HPDE6-E6E7 (cell line): ENCODE data around the gene TEAD1.

Experiments used
- DNase-seq: peaks from one replicate; pipeline ENCODE4 v3.0.0; 2011; ENCODE audit warnings: missing footprints; ENCODE audit errors: extremely low spot score

TEAD1 gene

GRCh38 chr11:12707500-12707880, 33.3 kb downstream of the TEAD1 start:
- no peak for DNase-seq

DNA sequence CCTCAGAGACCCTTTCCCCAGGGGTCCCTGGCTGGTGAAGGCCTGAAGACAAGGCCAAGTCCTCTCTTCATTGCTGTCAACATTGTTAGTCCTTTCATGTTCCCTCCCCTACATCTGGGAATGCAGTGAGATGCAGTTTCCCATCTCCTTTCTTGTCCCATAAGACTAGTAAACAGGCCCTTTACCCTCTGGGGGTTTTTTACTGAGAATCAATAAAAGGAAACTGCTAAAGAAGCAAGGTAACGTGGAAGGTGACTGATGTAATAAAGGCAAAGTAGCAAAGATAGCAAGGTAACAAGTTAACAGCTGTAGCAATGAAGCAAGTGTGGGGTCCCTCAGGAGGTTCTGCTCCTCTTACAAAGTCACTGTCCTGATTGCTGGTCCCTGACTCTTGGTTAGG, 37.3 kb downstream of the TEAD1 start:
- DNase-seq = no peak

DNA sequence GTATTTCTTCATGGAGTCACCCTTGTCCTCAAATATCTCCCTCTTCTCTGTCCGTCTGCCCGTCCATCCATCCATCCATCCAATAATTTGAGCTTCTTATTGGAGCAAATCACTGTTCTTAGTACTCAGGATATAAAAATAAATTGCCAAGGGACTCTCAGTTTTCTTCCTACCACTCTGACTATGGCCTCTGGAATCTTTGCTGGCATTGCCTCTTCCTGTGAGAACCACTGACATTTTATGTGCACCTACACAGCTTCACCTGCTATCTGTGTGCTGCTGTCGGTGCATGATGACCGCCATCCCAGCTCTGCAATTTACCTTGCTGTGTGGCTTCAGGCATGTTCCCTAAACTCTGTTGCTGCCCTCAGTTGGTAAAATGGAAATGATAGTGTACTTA, 37.9 kb downstream of the TEAD1 start:
- DNase-seq = no peak

DNA sequence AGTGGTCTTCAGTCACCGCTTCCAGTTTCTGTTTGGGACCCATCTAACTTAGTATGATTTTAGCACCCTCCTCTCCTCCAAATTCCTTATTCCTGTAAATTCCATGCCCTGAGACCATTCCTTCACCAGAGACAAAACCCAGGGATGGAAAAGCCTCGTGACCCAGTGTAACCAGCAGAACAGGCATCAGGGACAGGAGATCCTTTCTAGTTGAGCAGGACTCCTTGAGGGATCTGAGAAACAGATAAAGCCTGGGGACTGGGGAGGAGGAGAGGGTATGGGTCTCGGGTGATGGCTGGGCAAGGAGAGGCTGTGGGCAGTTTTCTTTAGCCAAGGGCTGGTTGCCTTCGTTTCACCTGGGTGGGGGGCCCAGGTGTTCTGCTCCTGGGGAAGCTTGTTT, 40.9 kb downstream of the TEAD1 start:
- DNase-seq = no peak

GRCh38 chr11:12715941-12716340, 41.7 kb downstream of the TEAD1 start:
- no peak for DNase-seq

- DNase-seq = no peak
These were observed 42.6 kb downstream of the TEAD1 start for GRCh38 chr11:12716816-12717215.

GRCh38 chr11:12717851-12718291, 43.6 kb downstream of the TEAD1 start:
- no peak for DNase-seq

GRCh38 chr11:12719221-12719620, 45.0 kb downstream of the TEAD1 start:
- no peak for DNase-seq

GRCh38 chr11:12721816-12722604, 47.8 kb downstream of the TEAD1 start:
- no peak for DNase-seq

DNA sequence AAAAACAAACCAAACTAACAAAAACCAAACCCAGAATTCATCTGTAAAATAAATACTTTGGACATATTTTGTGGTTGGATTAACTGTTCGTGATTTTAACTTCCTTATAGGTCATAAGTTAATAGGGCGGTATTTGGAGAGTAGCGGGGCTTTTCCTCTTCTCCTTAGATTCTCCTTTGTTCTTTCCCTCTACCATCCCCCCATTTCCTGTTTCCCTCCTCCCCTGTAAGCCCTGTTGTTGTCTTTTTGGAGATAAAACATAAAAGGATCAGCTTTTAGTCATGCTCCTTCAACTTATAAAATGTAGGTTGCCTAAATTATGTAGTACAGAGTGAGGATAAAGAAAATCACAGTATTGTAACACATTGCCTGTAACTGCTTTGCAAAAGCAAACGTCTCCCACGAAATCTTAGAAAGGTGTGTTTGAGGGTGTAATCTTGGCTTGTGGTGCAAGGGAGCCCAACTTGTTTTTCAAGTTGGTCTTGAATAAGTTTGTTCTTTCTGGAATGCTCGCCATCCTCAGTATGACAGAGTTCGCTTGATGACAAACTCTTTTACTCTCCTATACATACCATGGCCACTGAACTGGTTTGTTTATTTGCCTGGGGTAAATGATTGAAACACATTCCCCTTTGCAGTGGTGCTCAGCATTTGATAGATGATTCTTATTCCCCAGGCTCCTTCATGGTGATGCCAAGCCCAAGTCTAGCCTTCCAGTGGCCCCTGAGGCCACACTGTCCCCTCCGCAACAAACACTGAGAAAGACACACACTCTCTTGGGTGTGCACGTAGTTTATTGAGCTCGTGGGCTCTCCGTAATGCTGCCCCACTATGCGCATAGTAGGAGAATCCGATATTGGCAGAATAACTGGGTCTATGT, 49.4 kb downstream of the TEAD1 start:
- peak; percentile 72 for DNase-seq

DNA sequence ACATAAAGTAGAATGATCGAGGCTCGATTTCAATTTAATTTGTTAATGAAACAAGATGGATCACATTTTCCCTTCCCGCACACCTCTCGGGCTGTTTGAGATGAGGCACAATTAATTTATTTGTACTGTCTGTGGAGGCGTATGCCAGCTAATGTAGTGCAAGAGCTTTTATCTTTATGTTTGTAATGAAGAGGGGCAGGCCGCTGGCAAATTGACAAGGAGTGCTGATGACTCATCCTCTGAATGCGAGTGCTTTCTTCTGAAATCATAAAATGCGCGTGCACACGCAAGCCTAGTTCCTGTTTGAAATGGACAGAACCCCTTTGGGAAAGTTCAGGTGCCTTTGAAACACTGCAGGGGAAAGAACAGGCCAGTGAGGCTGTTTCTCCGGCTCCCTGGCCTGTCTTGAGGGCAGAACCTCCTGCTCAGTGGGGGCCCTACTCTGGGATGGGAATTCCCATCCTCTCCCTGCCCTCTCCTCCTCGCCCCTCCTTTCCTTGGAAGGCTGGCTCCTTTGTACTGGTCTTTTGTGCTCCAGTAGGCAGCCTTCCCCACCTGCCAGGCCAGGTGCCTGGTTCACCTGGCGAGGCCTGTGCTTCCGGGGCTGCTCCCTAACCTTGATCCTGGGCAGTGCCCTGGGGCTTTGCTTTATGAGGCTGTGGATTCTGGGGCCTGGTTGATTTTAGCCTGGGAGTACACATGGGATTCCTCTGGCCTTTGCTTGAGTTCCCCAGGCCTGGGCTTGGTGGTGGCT, 50.3 kb downstream of the TEAD1 start:
- DNase-seq = peak; percentile 70

- no peak for DNase-seq
These were observed 51.0 kb downstream of the TEAD1 start for GRCh38 chr11:12725055-12725862.

DNA sequence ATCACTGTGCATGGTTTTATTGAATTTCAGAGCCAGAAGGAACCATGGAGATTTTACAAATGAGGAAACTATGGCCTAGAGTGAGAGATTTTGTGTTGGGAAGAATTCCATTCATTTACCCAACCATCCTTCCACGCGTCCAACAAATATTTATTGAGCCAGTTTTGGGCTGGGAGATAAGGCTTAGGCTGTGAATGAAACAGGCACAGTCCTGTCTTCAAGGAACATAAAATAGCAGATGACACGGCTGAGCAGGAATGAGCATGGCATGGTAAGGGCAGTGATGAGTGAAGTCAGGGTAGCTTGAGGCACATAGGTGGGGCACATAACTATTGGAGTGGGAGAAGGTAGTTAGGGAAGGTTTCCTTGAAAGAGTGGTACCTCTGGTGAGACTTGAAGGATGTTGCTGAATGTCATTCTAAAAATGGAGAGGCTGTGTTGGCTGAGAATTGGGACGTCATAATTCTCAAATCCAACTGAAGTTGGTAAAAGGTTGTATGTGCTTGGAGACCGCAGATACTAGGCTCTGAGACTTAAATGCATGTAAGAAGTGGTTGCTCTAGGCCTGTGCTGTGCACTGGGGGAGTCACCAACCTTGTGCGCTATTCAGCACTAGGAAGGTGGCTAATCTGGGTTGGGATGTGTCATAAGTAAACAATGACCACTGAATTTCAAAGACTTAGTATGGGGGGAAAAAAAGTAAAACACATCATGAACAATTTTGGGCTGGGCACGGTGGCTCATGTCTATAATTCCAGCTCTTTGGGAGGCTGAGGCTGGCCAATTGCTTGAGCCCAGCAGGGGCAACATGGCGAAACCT, 51.9 kb downstream of the TEAD1 start:
- DNase-seq = no peak

GRCh38 chr11:12727563-12728211, 53.5 kb downstream of the TEAD1 start:
- DNase-seq = no peak

GRCh38 chr11:12728417-12728816, 54.2 kb downstream of the TEAD1 start:
- no peak for DNase-seq

GRCh38 chr11:12729941-12730340, 55.7 kb downstream of the TEAD1 start:
- no peak for DNase-seq

DNA sequence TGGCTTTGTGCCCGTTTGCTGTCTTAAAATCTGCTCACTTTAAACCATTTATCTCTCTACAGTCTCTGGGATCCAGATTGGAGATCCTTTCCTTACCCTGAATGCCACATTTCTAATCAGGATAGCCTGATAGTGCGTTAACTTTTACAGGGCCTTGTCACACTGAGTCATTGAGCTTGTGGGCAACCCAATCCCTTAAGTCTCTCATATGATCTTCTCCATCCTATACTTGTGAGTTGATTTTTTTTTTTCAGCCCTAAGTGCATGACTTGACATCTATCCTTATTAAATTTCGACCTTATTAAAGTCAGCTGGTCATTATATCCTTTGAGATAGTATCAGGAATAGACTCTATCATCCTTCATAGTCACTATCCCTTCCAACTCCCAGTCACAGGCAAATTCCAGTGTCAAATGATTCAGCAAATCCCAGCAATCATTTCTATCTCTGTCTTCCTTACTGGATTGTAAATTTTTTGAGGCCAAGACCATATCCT, 57.7 kb downstream of the TEAD1 start:
- DNase-seq = no peak

DNA sequence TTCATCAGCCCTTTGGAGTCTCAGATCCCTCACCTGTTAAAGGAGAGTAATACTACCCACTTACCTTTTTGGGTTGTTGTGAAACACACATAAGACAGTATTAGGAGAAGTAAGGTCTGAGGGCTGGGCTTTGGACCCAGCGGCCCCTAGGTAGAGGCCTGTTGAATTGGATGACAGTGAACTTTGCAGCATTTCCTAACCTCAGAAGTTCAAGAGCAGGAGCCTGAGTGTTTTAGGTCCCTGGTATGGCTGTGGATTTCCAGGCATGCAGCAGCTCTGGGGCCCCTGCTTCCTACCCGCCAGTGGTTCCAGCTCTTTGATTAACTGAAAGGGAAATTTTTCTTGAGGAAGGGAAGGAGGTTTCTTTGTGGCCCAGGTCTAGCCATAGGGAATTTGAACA, 58.9 kb downstream of the TEAD1 start:
- no peak for DNase-seq

DNA sequence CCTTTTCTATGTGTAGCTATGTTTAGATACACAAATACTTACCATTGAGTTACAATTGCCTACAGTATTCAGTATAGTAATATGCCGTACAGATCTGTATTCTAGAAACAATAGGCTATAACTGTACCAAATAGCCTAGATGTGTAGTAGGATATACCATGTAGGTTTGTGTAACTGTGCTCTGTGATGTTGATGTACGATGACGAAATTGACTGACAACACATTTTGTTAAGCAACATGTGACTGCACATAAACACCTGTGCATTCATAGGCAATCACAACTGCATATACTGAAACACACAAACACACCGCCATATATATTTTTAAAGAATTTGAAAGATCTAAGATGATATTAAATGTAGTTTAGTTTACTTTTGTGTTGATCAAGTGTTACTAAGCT, 60.4 kb downstream of the TEAD1 start:
- no peak for DNase-seq

- DNase-seq = no peak
These were observed 61.0 kb downstream of the TEAD1 start for GRCh38 chr11:12735262-12735661.
